OCI-LY3 (cell line): ENCODE results near the gene LRPAP1.

Experiments used
- H2AFZ ChIP-seq: fragments of 200-600, 300-600 bp; shearing (Covaris generic); 2 replicates; pipeline ENCODE4 v1.6.0; 2014; ENCODE audit warnings: antibody characterized with exemption, low read depth, low read length
- H3K27ac ChIP-seq: fragments of 200-600, 300-600 bp; sonication (generic); 2 replicates; pipeline ENCODE4 v1.5.1; 2014; ENCODE audit warnings: mild to moderate bottlenecking, low read length, moderate library complexity, mixed read lengths
- H3K27me3 ChIP-seq: fragments of 200-600, 300-600 bp; sonication (generic); 2 replicates; pipeline ENCODE4 v1.6.1; 2014; ENCODE audit warnings: low read depth, low read length, mixed read lengths
- H3K36me3 ChIP-seq: fragments of 200-600, 300-600 bp; sonication (generic); replicated peaks from 2 replicates; pipeline ENCODE3; 2014; ENCODE audit warnings: low read depth, low read length, mixed read lengths
- H3K4me1 ChIP-seq: fragments of 300-600, 200-600 bp; sonication (generic); 2 replicates; pipeline ENCODE4 v1.6.1; 2014; ENCODE audit warnings: low read length, mixed read lengths
- H3K4me2 ChIP-seq: fragments of 200-600, 300-600 bp; sonication (generic); 2 replicates; pipeline ENCODE4 v1.6.1; 2014; ENCODE audit warnings: low read length, mixed read lengths
- H3K4me3 ChIP-seq: fragments of 300-600, 200-600 bp; sonication (generic); 2 replicates; pipeline ENCODE4 v1.5.1; 2014; ENCODE audit warnings: antibody characterized with exemption, mild to moderate bottlenecking, low read length, moderate library complexity
- H3K79me2 ChIP-seq: fragments of 300-600, 200-600 bp; shearing (Covaris generic); 2 replicates; pipeline ENCODE4 v1.6.1; 2014; ENCODE audit warnings: mild to moderate bottlenecking, low read length, mixed read lengths
- H3K9ac ChIP-seq: fragments of 300-600, 200-600 bp; shearing (Covaris generic); 2 replicates; pipeline ENCODE4 v1.6.0; 2014; ENCODE audit warnings: mild to moderate bottlenecking, low read length, moderate library complexity
- H3K9me3 ChIP-seq: fragments of 200-600, 300-600 bp; shearing (Covaris generic); 2 replicates; pipeline ENCODE4 v1.6.1; 2014; ENCODE audit warnings: low read length, mixed read lengths; ENCODE audit not compliant: insufficient read depth
- H4K20me1 ChIP-seq: fragments of 200-600, 300-600 bp; sonication (generic); 2 replicates; pipeline ENCODE4 v1.6.1; 2016; ENCODE audit warnings: low read length, mixed read lengths; ENCODE audit not compliant: insufficient read depth
- EZH2phosphoT487 ChIP-seq: fragments of 200-600 bp; shearing (Covaris generic); IDR thresholded peaks from 2 replicates; pipeline ENCODE4 v1.6.1; 2018; ENCODE audit warnings: antibody characterized with exemption, mixed run types, low read depth
- TF ChIP-seq, protein P1 (sequence below): fragments of 200-600, 300-600 bp; sonication (generic); IDR thresholded peaks from 2 replicates; pipeline ENCODE4 v1.5.1; 2014; ENCODE audit warnings: antibody characterized with exemption, low read length, low read depth

LRPAP1 gene

DNA sequence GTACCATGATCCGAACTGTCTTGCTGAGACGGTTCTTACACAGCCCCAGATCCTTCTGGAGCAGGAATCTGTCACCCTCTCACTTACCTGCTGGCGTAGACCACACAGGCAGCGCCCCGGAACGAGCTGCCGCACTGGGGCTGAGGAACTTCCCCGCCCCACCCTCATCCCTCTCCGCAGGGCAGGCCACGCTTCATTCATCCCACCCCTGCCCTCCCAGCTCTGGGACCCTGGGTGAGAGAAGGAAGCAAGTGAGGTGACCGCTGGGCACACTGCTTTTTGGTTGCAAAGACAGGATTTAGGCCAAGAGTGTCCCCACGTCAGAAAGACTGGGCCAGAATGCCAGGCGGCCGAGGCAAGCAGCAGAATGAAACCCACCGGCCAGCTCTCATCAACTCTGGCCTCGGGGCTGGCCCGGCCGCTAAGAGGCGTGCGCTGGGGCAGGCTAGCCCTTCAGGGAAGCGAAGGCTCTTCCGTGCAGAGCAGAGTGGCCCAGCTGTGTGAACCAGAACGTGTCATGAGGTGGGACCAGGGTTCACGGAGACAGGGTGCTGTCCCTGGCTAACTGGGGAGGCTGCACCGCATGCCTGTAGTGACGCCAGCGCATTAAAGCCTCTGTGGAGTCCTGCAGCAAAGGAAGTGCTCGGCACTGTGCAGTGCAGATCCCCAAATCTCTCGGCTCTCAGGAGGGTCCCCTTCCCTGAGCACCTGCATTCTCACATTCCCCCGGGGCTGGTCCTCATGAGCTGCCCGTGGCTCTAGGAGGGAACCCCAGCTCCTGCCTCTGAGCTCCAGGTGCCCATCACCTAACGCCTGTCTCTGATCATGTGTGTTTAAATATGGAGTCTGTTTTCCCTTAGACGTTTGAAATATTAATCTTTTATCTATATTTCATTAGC lies 6.4 kb downstream of the LRPAP1 start:
- Histone ChIP-seq H3K36me3 (peaks cover 27% of the 10 kb centered on the region), H3K4me1 (peaks cover 17% of the 10 kb centered on the region), H3K4me2 (no peak overlapping the region), H3K9ac (no peak overlapping the region), H3K27ac (no peak overlapping the region), H4K20me1 (peaks cover 50% of the 10 kb centered on the region), H3K9me3 (no peaks in the 10 kb centered on the region), H3K27me3 (no peaks in the 10 kb centered on the region), H2AFZ (no peak overlapping the region), H3K4me3 (no peak overlapping the region), H3K79me2 (peaks cover 42% of the 10 kb centered on the region)
- no peak for TF ChIP-seq EZH2phosphoT487
- TF ChIP-seq, protein P1, sequence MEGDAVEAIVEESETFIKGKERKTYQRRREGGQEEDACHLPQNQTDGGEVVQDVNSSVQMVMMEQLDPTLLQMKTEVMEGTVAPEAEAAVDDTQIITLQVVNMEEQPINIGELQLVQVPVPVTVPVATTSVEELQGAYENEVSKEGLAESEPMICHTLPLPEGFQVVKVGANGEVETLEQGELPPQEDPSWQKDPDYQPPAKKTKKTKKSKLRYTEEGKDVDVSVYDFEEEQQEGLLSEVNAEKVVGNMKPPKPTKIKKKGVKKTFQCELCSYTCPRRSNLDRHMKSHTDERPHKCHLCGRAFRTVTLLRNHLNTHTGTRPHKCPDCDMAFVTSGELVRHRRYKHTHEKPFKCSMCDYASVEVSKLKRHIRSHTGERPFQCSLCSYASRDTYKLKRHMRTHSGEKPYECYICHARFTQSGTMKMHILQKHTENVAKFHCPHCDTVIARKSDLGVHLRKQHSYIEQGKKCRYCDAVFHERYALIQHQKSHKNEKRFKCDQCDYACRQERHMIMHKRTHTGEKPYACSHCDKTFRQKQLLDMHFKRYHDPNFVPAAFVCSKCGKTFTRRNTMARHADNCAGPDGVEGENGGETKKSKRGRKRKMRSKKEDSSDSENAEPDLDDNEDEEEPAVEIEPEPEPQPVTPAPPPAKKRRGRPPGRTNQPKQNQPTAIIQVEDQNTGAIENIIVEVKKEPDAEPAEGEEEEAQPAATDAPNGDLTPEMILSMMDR: no peak

GRCh38 chr4:3524920-3525319 lies 7.3 kb downstream of the LRPAP1 start:
- Histone ChIP-seq H3K79me2 (peaks cover 34% of the 10 kb centered on the region), H3K4me1 (peaks cover 8% of the 10 kb centered on the region), H4K20me1 (peaks cover 42% of the 10 kb centered on the region), H3K9me3 (no peaks in the 10 kb centered on the region), H2AFZ (no peak overlapping the region), H3K36me3 (peaks cover 30% of the 10 kb centered on the region), H3K9ac (no peak overlapping the region), H3K4me2 (no peak overlapping the region), H3K27ac (no peak overlapping the region), H3K4me3 (no peak overlapping the region), H3K27me3 (no peaks in the 10 kb centered on the region)
- no peak for TF ChIP-seq EZH2phosphoT487
- TF ChIP-seq, protein P1: no peak

DNA sequence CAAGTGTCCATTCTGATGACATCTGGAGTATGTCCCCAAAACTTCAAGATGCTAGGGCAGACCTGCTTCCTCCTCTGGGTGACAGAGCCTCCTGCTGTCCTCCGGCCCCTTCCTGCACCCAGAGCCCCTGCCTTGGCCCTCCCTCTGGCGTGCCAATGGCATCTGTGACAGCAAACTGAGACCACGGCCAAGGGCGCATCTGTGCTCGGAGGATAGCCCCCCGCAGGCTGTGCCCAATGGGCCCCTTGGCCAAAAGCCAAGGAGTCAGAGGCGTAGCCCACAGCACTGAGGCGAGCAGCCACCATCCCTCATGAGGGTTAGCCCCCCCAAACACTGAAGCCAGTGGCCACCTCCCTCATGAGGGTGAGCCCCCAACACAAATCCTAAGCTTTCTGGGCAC lies 7.9 kb downstream of the LRPAP1 start:
- peaks cover 36% of the 10 kb centered on the region for H4K20me1 ChIP-seq
- H2AFZ ChIP-seq: no peak overlapping the region
- peaks cover 2% of the 10 kb centered on the region for H3K4me1 ChIP-seq
- H3K36me3 ChIP-seq: peaks cover 33% of the 10 kb centered on the region
- no peak overlapping the region for H3K4me3 ChIP-seq
- no peaks in the 10 kb centered on the region for H3K9me3 ChIP-seq
- H3K27me3 ChIP-seq: no peaks in the 10 kb centered on the region
- H3K79me2 ChIP-seq: peaks cover 28% of the 10 kb centered on the region
- TF ChIP-seq, protein P1: no peak
- no peak for TF ChIP-seq EZH2phosphoT487
- H3K9ac ChIP-seq: no peak overlapping the region
- no peak overlapping the region for H3K4me2 ChIP-seq
- H3K27ac ChIP-seq: no peak overlapping the region

DNA sequence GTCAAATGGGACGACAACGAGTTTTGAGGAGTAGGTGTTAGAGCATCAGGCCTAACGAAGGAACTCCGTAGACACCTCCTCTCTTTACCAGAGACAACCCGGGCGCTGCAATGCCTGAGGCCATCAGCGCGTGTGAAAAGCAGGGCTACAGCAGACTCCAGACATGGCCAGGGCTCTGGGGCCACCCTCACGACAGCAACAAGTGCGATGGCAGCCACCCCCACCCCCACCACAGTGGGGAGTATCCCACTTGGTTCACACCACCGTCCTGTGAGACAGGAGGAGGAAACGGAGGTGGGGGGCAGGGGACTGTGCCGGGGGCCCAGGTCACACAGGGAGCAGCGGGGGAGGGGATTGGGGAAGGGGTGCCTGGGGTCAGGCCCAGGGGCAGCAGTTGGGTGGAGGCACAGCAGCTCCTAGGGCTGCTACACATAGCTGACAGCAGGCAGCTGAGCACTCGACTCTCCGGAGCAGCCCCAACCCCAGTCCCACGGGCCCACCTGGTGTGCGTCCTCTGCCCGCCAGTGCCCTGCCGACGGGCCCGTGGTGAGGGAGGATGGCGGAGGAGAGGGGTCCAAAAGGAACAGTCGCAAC lies 8.5 kb downstream of the LRPAP1 start:
- peaks cover 23% of the 10 kb centered on the region for H3K79me2 ChIP-seq
- no peaks in the 10 kb centered on the region for H3K4me1 ChIP-seq
- no peaks in the 10 kb centered on the region for H3K9me3 ChIP-seq
- H3K36me3 ChIP-seq: peaks cover 32% of the 10 kb centered on the region
- TF ChIP-seq, protein P1: no peak
- no peak for TF ChIP-seq EZH2phosphoT487
- H4K20me1 ChIP-seq: peaks cover 32% of the 10 kb centered on the region
- no peak overlapping the region for H3K9ac ChIP-seq
- H3K4me3 ChIP-seq: no peak overlapping the region
- no peaks in the 10 kb centered on the region for H3K27me3 ChIP-seq
- no peak overlapping the region for H2AFZ ChIP-seq
- no peak overlapping the region for H3K4me2 ChIP-seq
- H3K27ac ChIP-seq: no peak overlapping the region
